Measurements from ENCODE around the gene SLCO3A1.

- no peak for TF ChIP-seq CTCF (IDR thresholded peaks at IDR 0.05)
- no peak for TF ChIP-seq POLR2A (IDR thresholded peaks at IDR 0.05)
Observed at GRCh38 chr15:92033314-92033713, 179.8 kb downstream of the SLCO3A1 start.
